Nephron progenitor cell (in vitro differentiated cells): ENCODE measurements around the gene IL1RN.

ENCODE experiments used
- DNase-seq: peaks from one replicate; pipeline ENCODE4 v3.0.0; 2021
- H3K27ac Mint-ChIP-seq: 2 replicates; pipeline ENCODE4 v1.8.0; 2021; ENCODE audit warnings: mild to moderate bottlenecking, moderate library complexity, mixed read lengths
- H3K27me3 Mint-ChIP-seq: 2 replicates; pipeline ENCODE4 v1.8.0; 2021; ENCODE audit warnings: mild to moderate bottlenecking, low read depth, mixed read lengths; ENCODE audit not compliant: poor library complexity
- H3K36me3 Mint-ChIP-seq: 2 replicates; pipeline ENCODE4 v1.8.0; 2021; ENCODE audit warnings: low read depth, mixed read lengths
- H3K4me1 Mint-ChIP-seq: 2 replicates; pipeline ENCODE4 v1.8.0; 2021; ENCODE audit warnings: mixed read lengths
- H3K4me3 Mint-ChIP-seq: 2 replicates; pipeline ENCODE4 v1.8.0; 2021; ENCODE audit warnings: mild to moderate bottlenecking, moderate library complexity, mixed read lengths
- H3K9me3 Mint-ChIP-seq: 2 replicates; pipeline ENCODE4 v1.8.0; 2021; ENCODE audit warnings: mild to moderate bottlenecking, moderate library complexity, mixed read lengths
- CTCF ChIP-seq: fragments of 200-600 bp; sonication (generic); IDR thresholded peaks from 2 replicates; pipeline ENCODE4 v1.5.0; 2021; ENCODE audit warnings: antibody characterized with exemption

IL1RN gene

GRCh38 chr2:113158884-113159553, 31.6 kb downstream of the IL1RN start:
- no peaks in the 10 kb centered on the region for H3K36me3 Mint-ChIP-seq
- H3K4me1 Mint-ChIP-seq, result peaks cover 14% of the 10 kb centered on the region
- H3K27me3 Mint-ChIP-seq, result peaks cover 36% of the 10 kb centered on the region
- H3K27ac Mint-ChIP-seq, result no peak overlapping the region
- no peak for DNase-seq
- no peak overlapping the region for H3K4me3 Mint-ChIP-seq
- no peaks in the 10 kb centered on the region for H3K9me3 Mint-ChIP-seq
- TF ChIP-seq CTCF, result no peak

- DNase-seq, result no peak
Measured at GRCh38 chr2:113160248-113160647, 32.9 kb downstream of the IL1RN start.

GRCh38 chr2:113160962-113161361, 33.6 kb downstream of the IL1RN start:
- DNase-seq, result no peak
- H3K4me3 Mint-ChIP-seq, result no peak overlapping the region
- H3K4me1 Mint-ChIP-seq, result peaks cover 34% of the 10 kb centered on the region
- no peak for TF ChIP-seq CTCF
- H3K36me3 Mint-ChIP-seq, result no peaks in the 10 kb centered on the region
- H3K27me3 Mint-ChIP-seq, result peaks cover 28% of the 10 kb centered on the region
- no peak overlapping the region for H3K27ac Mint-ChIP-seq
- H3K9me3 Mint-ChIP-seq, result no peaks in the 10 kb centered on the region

More at GRCh38 chr2:113160248-113160647, 32.9 kb downstream of the IL1RN start:
- Mint-ChIP-seq H3K27me3 (peaks cover 31% of the 10 kb centered on the region), H3K4me1 (peaks cover 27% of the 10 kb centered on the region), H3K36me3 (no peaks in the 10 kb centered on the region), H3K27ac (no peak overlapping the region), H3K9me3 (no peaks in the 10 kb centered on the region), H3K4me3 (no peak overlapping the region)
- TF ChIP-seq CTCF, result no peak

- H3K4me3 Mint-ChIP-seq, result no peak overlapping the region
- peaks cover 22% of the 10 kb centered on the region for H3K27me3 Mint-ChIP-seq
- no peak for TF ChIP-seq CTCF
- no peaks in the 10 kb centered on the region for H3K36me3 Mint-ChIP-seq
- peaks cover 34% of the 10 kb centered on the region for H3K4me1 Mint-ChIP-seq
- no peak overlapping the region for H3K27ac Mint-ChIP-seq
- no peak for DNase-seq
- H3K9me3 Mint-ChIP-seq, result no peaks in the 10 kb centered on the region
Measured at GRCh38 chr2:113162173-113162572, 34.8 kb downstream of the IL1RN start.

GRCh38 chr2:113162869-113163268, 35.5 kb downstream of the IL1RN start:
- H3K4me3 Mint-ChIP-seq, result no peak overlapping the region
- no peaks in the 10 kb centered on the region for H3K9me3 Mint-ChIP-seq
- no peak overlapping the region for H3K27ac Mint-ChIP-seq
- no peak for TF ChIP-seq CTCF
- H3K36me3 Mint-ChIP-seq, result no peaks in the 10 kb centered on the region
- H3K27me3 Mint-ChIP-seq, result peaks cover 20% of the 10 kb centered on the region
- peaks cover 37% of the 10 kb centered on the region for H3K4me1 Mint-ChIP-seq
- DNase-seq, result no peak
